MM.1S (cell line): ENCODE results near the gene PLAC1.

Source experiments
- EZH2 ChIP-seq: fragments of 300-600 bp; sonication (generic); optimal IDR thresholded peaks from 2 replicates; pipeline ENCODE3; 2017; ENCODE audit warnings: low read depth, mild to moderate bottlenecking, antibody characterized with exemption, low read length, mixed read lengths
- EZH2phosphoT487 ChIP-seq: fragments of 300-600 bp; sonication (generic); IDR thresholded peaks from 2 replicates; pipeline ENCODE4 v1.6.1; 2018; ENCODE audit warnings: antibody characterized with exemption, low read length
- TF ChIP-seq, protein P1 (sequence below): fragments of 300-600 bp; sonication (generic); IDR thresholded peaks from 2 replicates; pipeline ENCODE4 v1.5.1; 2016; ENCODE audit warnings: antibody characterized with exemption, low read length, mixed read lengths

DNA sequence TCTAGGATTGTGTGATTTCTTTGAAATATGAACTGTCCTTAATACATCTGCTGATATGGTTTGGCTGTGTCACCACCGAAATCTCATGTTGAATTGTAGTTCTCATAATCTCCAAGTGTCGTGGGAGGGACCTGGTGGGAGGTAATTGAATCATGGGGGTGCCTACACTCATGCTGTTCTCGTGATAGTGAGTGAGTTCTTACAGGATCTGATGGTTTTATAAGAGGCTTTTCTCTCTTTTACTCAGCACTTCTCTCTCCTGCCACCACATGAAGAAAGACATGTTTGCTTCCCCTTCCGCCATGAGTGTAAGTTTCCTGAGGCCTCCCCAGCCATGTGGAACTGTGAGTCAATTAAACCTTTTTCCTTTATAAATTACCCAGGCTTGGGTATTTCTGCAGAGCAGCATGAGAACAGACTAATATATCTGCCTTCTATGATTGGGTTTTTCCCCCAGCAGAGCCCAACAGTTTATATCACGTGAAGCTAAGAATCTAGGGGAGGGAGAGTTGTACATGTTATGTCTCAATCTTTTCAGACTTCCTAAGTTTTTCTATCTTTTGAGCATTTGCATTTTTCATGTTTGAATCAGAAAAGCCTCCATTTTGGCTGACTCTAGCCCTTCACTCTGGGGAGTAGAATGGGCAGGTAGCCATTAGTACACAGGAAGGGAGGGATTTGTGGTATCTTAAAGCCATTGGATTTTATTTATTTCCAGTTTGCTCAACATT, 58.9 kb downstream of the PLAC1 start:
- TF ChIP-seq, protein P1, sequence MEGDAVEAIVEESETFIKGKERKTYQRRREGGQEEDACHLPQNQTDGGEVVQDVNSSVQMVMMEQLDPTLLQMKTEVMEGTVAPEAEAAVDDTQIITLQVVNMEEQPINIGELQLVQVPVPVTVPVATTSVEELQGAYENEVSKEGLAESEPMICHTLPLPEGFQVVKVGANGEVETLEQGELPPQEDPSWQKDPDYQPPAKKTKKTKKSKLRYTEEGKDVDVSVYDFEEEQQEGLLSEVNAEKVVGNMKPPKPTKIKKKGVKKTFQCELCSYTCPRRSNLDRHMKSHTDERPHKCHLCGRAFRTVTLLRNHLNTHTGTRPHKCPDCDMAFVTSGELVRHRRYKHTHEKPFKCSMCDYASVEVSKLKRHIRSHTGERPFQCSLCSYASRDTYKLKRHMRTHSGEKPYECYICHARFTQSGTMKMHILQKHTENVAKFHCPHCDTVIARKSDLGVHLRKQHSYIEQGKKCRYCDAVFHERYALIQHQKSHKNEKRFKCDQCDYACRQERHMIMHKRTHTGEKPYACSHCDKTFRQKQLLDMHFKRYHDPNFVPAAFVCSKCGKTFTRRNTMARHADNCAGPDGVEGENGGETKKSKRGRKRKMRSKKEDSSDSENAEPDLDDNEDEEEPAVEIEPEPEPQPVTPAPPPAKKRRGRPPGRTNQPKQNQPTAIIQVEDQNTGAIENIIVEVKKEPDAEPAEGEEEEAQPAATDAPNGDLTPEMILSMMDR: no peak
- no peak for TF ChIP-seq EZH2
- TF ChIP-seq EZH2phosphoT487: no peak
